Pancreas (tissue), 10 donors: ENCODE measurements around the gene C11orf91. TPM values are rescaled to one million over a fixed set of nuclear protein-coding genes. Genes with fewer than 3 reads are reported as not detected.

Experiments used
- ATAC-seq, 4 donors: fragments of 200-7000 bp; cut with Tn5 transposase; one replicate each; pipeline versions ENCODE4 v1.8.0 to v1.9.1; 2020; ENCODE audit warnings: mild to moderate bottlenecking in 4 of 4, moderate library complexity in 4 of 4
- DNase-seq, 6 donors: peaks; one replicate each; pipeline ENCODE4 v3.0.0-alpha.2; 2020
- FAIRE-seq: peaks from 2 replicates; lab custom pipeline; 2012; peaks lifted over from hg19 to GRCh38; lab: Jason Lieb, UNC
- H3K27ac ChIP-seq, 4 donors: fragments of 200-600 bp; sonication (generic); 1 replicate in 3 of 4; 2 replicates in 1 of 4; pipeline versions ENCODE4 v1.5.0 to v1.8.0; 2020
- H3K27me3 ChIP-seq, 4 donors: fragments of 200-600 bp; one replicate each; pipeline ENCODE4 v1.8.0; 2021
- H3K36me3 ChIP-seq, 3 donors: fragments of 200-600 bp; sonication (generic) in 1 of 3; one replicate each; pipeline versions ENCODE4 v1.5.0 to v1.8.0; 2020 to 2021
- H3K4me1 ChIP-seq, 3 donors: fragments of 200-600 bp; one replicate each; pipeline ENCODE4 v1.8.0; 2021
- H3K4me3 ChIP-seq, 4 donors: fragments of 200-600 bp; sonication (generic) in 2 of 4; one replicate each; pipeline versions ENCODE4 v1.5.0 to v1.8.0; 2020 to 2021
- H3K9me3 ChIP-seq, 4 donors: fragments of 200-600 bp; one replicate each; pipeline ENCODE4 v1.8.0; 2021
- WGBS, 2 donors: extraction: QIAGEN DNeasy Blood & Tissue Kit; methylation state at CpG; one replicate each; pipeline ENCODE4 v1.1.7; 2013; 5-methylcytosine and 5-hydroxymethylcytosine counted together
- intact Hi-C, 3 donors: fragments of 100-400 bp; cut with DNase I; formaldehyde crosslinking; loops; one replicate each; pipeline versions ENCODE4 v1.11.1 to v1.14.2; 2022
- polyA plus RNA-seq, 2 donors: library from polyadenylated mRNA; stranded (reverse); fragments of 200-250 nt; gene quantifications; one replicate each; pipeline ENCODE4 v1.2.3, GENCODE V29; 2013
- total RNA-seq, 6 donors: library from RNA; stranded (reverse); fragmentation: NEBNext Ultra II Directional in 4 of 6; extraction: Animal tissue kit (Norgen Biotek cat#: 25700) in 4 of 6; gene quantifications; one replicate each; pipeline versions ENCODE4 v1.2.1 to v1.2.4, GENCODE V29; 2021 to 2023
- TF ChIP-seq, protein P1 (sequence below), 4 donors: fragments of 200-600 bp; sonication (generic) in 3 of 4; IDR thresholded peaks; one replicate each; pipeline versions ENCODE4 v1.5.0 to v1.8.0; 2021; ENCODE audit warnings: antibody characterized with exemption in 4 of 4
- donor health status: healthy with polysubstance abuse.
- donor health status: DM: no; HTN: no; CAD: no; lungs with moderate emphysema.
- donor health status: DM: no; HTN: no; CAD: no.
- donor health status: control.
- donor health status: control.
- donor health status: Bipolar disorder and iron deficiency.
- donor health status: DM: yes; HTN: yes; CAD: no.
- donor health status: DM: no; HTN: no; CAD: no.
- donor health status: DM: no; HTN: no; CAD: no.
- donor health status: DM: yes; HTN: yes; CAD: no.

Gene C11orf91
- total and polyA plus RNA-seq, 8 donors = 0.26 to 0.31 (median 0.28) TPM; not detected in 5

DNA sequence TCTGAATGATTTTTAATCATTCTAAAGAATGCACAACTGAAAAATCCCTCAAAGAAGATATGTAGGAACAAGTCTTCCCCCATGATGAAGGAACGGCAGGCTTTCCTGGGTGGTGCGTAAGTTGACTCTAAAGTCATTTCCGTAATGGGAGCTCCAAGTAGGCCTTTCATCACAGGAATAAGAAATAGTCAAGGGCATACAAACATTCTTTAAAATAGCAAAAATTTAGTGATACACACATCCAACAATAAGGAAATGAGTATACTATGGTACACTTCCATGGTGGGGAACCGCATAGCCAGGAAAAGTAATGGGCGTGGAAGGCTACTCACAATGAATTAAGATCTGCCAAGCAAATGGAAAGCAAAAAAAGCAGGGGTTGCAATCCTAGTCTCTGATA is 24.9 kb upstream of the C11orf91 start:
- intact Hi-C loops = no loop called here
- Histone ChIP-seq H3K27ac (no peak overlapping the region), H3K4me3 (no peak overlapping the region), H3K4me1 (peaks cover 0 to 25% (median 5%) of the 10 kb centered on the region in 3 donors), H3K9me3 (no peaks in the 10 kb centered on the region), H3K27me3 (no peaks in the 10 kb centered on the region), H3K36me3 (no peaks in the 10 kb centered on the region)
- DNase-seq (no peak), FAIRE-seq (no peak), ATAC-seq (no peak)
- WGBS, 2 donors = 69 to 82% methylated on average over 5 of the region's 5 CpGs
- TF ChIP-seq, protein P1, sequence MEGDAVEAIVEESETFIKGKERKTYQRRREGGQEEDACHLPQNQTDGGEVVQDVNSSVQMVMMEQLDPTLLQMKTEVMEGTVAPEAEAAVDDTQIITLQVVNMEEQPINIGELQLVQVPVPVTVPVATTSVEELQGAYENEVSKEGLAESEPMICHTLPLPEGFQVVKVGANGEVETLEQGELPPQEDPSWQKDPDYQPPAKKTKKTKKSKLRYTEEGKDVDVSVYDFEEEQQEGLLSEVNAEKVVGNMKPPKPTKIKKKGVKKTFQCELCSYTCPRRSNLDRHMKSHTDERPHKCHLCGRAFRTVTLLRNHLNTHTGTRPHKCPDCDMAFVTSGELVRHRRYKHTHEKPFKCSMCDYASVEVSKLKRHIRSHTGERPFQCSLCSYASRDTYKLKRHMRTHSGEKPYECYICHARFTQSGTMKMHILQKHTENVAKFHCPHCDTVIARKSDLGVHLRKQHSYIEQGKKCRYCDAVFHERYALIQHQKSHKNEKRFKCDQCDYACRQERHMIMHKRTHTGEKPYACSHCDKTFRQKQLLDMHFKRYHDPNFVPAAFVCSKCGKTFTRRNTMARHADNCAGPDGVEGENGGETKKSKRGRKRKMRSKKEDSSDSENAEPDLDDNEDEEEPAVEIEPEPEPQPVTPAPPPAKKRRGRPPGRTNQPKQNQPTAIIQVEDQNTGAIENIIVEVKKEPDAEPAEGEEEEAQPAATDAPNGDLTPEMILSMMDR (IDR thresholded peaks at IDR 0.05) = no peak

DNA sequence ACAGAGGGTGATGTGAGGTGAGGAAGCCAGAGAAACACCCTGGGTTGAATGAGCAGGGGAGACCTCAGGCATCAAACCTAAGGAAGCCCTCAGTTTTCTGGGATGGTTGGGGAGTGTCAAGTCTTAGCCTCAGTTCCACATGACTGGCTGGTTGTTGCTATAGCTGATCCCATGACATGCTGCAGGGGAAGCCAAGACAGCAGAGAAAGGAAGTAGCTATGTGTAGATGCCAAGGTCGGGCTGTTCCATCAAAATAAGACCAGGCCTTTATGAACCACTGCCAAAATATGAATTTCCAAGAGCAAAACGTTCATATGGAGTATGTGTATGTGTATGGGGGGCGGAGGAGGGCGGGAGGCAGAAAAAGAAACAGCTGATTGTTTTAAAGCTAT is 24.0 kb upstream of the C11orf91 start:
- peaks cover 0 to 25% (median 5%) of the 10 kb centered on the region in 3 donors for H3K4me1 ChIP-seq
- no peak for FAIRE-seq
- ATAC-seq = peak; percentile 31 to 78 (median 66)

DNA sequence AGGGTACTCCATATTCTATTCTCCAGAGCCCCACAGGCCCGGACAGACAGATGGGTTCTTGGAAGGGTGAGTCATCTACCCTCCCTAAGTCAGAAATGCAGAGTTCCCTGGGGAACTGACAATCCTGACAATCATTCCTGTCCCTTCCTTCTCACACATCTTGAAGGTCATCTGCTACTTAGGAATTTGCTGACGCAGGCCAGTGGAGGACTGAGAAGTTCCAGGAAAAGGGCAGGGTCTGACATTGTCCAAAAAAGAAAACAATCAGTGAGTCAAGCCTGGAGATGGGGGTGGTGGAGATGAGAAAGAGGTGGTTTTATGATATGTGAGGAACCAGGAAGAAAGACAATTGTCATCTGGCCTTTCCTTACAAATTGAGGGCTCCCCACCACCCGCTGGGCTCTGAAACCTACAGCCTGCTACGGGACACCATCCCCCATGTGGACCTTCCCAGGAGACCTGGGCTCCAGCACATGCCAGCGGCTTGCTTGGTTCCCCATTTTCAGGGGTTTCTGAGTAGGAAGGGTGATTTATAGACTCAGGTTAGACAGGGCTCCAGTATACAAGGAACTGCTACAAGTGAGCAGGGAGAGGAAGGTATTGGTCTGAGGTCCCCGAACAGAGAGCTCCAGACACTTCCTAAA is 22.7 kb upstream of the C11orf91 start:
- peaks cover 0 to 17% (median 7%) of the 10 kb centered on the region in 3 donors for H3K36me3 ChIP-seq
- TF ChIP-seq, protein P1 (IDR thresholded peaks at IDR 0.05) = no peak
- intact Hi-C loops = no loop called here
- peak in 3 of 4 donors; percentile 29 to 48 (median 41) for ATAC-seq
- peaks cover 0 to 25% (median 5%) of the 10 kb centered on the region in 3 donors for H3K4me1 ChIP-seq
- H3K27me3 ChIP-seq = no peaks in the 10 kb centered on the region
- WGBS, 2 donors = 80 to 85% methylated on average over 6 of the region's 6 CpGs
- DNase-seq = no peak
- no peak overlapping the region for H3K4me3 ChIP-seq
- FAIRE-seq = no peak
- no peaks in the 10 kb centered on the region for H3K9me3 ChIP-seq
- H3K27ac ChIP-seq = peak overlapping the region in 3 of 4 donors; percentile 22 to 68 (median 47)

More for the DNA sequence above, 24.0 kb upstream of the C11orf91 start:
- no peak overlapping the region for H3K4me3 ChIP-seq
- no peaks in the 10 kb centered on the region for H3K27me3 ChIP-seq
- TF ChIP-seq, protein P1 (IDR thresholded peaks at IDR 0.05) = no peak
- H3K36me3 ChIP-seq = peaks cover 0 to 8% (median 5%) of the 10 kb centered on the region in 3 donors
- H3K27ac ChIP-seq = peak overlapping the region in 2 of 4 donors; percentile 47 to 68
- DNase-seq = no peak
- 48 to 53% methylated on average over 4 of the region's 4 CpGs for WGBS, 2 donors
- intact Hi-C loops = no loop called here
- no peaks in the 10 kb centered on the region for H3K9me3 ChIP-seq

DNA sequence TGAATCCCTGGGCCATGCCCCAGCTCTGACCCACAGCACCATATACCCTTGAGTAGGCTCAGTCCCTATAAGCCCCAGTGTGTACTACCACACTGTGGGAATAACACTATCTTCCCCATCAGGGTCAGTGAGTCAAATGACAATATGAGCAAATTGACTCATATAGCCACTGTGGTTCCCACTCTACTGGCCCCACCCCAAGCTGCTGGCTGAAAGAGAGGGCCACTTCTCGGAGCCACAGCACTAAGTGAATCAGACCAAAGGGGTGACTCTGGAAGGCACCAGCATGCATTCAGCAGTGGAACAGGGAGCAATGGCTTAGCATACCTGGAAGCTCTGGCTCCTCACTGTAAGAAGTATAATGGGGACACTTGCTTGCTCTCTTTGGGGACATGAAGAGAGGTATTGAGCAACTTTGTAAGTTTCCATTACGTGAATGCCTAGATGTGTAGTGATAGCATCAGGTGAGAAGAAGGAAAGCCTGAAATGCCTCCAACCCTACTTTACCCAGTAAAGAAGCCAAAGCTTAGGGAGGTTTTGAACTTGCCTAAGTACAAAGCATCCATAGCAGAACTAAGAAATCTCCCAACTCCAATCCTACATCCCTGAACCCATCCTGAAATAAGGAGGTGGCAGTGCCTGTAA is 22.1 kb upstream of the C11orf91 start:
- H3K4me1 ChIP-seq = peaks cover 0 to 25% (median 5%) of the 10 kb centered on the region in 3 donors
- H3K4me3 ChIP-seq = no peak overlapping the region
- peak in 3 of 4 donors; percentile 22 to 59 (median 32) for ATAC-seq
- no peaks in the 10 kb centered on the region for H3K27me3 ChIP-seq
- WGBS, 2 donors = 77 to 86% methylated on average over 2 of the region's 2 CpGs
- H3K36me3 ChIP-seq = peaks cover 0 to 17% (median 7%) of the 10 kb centered on the region in 3 donors
- intact Hi-C loops = no loop called here
- H3K27ac ChIP-seq = peak overlapping the region; percentile 4 to 68 (median 24)
- FAIRE-seq = no peak
- no peak for DNase-seq
- no peaks in the 10 kb centered on the region for H3K9me3 ChIP-seq
- TF ChIP-seq, protein P1 (IDR thresholded peaks at IDR 0.05) = no peak
